ENCODE measurements around the gene HMG20A.

DNA sequence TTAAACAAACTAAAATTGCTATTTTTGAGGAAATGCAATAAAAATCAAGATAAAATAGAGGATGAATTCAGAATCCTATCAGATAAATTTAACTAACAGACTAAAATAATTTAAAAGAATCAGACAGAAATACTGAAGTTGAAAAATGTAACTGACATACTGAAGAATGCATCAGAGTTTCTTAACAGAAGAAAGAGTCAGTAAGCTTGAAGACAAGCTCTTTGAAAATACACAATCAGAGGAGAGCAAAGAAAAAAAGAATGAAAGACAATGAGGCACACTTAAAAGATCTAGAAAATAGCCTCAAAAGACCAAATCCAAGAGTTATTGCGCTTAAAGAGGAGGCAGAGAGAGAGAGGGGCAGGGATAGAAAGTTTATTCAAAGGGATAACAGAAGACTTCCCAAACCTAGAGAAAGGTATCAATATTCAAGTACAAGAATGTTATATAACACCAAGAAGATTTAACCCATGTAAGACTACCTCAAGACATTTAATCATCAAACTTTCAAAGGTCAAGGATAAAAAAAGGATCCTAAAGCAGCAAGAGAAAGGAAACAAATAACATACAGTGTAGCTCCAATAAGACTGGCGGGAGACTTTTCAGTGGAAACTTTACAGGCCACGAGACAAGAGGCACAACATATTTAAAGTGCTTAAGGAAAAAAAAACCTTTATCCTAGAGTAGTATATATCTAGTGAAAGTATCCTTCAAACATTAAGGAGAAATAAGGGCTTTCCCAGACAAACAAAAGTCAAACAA lies 25.5 kb upstream of the HMG20A start:
- TF ChIP-seq POLR2A (IDR thresholded peaks at IDR 0.05), result no peak
- TF ChIP-seq, protein P1, sequence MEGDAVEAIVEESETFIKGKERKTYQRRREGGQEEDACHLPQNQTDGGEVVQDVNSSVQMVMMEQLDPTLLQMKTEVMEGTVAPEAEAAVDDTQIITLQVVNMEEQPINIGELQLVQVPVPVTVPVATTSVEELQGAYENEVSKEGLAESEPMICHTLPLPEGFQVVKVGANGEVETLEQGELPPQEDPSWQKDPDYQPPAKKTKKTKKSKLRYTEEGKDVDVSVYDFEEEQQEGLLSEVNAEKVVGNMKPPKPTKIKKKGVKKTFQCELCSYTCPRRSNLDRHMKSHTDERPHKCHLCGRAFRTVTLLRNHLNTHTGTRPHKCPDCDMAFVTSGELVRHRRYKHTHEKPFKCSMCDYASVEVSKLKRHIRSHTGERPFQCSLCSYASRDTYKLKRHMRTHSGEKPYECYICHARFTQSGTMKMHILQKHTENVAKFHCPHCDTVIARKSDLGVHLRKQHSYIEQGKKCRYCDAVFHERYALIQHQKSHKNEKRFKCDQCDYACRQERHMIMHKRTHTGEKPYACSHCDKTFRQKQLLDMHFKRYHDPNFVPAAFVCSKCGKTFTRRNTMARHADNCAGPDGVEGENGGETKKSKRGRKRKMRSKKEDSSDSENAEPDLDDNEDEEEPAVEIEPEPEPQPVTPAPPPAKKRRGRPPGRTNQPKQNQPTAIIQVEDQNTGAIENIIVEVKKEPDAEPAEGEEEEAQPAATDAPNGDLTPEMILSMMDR (IDR thresholded peaks at IDR 0.05), result no peak

All from prostate gland (tissue), 2 donors.